T-helper 2 cell treated with Interferon-gamma antibody and Interleukin-4, amounts not matched to agents 100 ng/mL and 5 ng/mL, for 36 hours (primary cell): Measurements from ENCODE around the gene ATXN7L1. TPM values are rescaled to one million over a fixed set of nuclear protein-coding genes. Genes with fewer than 3 reads are reported as not detected.

ENCODE experiments used
- intact Hi-C: fragments of 100-400 bp; cut with micrococcal nuclease; formaldehyde crosslinking; loops from one replicate; pipeline ENCODE4 v1.15.1; 2023
- total RNA-seq: library from RNA; stranded (reverse); gene quantifications from 2 replicates; pipeline ENCODE4 v1.2.3, GENCODE V29; 2022

The ATXN7L1 gene
- total RNA-seq, 1 donor from 2014 or later, result 21.6 TPM

- intact Hi-C loops, result loop anchor here (5.0 to 10.0 kb wide), 2 partner anchors 223 to 501 kb away; partner anchors contain the start of gene ATXN7L1
Measured at GRCh38 chr7:105654095-105654686, 222.2 kb downstream of the ATXN7L1 start.

GRCh38 chr7:105653441-105654005, 222.9 kb downstream of the ATXN7L1 start:
- intact Hi-C loops, result loop anchor here (5.0 to 10.0 kb wide), 2 partner anchors 224 to 501 kb away; partner anchors contain the start of gene ATXN7L1

- intact Hi-C loops, result loop anchor here (1.0 to 10.0 kb wide), 4 partner anchors 225 to 502 kb away; partner anchors contain the start of gene ATXN7L1
Measured at GRCh38 chr7:105652359-105652993, 223.9 kb downstream of the ATXN7L1 start.

GRCh38 chr7:105651798-105652197, 224.6 kb downstream of the ATXN7L1 start:
- intact Hi-C loops, result loop anchor here (1.0 to 10.0 kb wide), 4 partner anchors 226 to 503 kb away; partner anchors contain the start of gene ATXN7L1

GRCh38 chr7:105650382-105650970, 225.9 kb downstream of the ATXN7L1 start:
- intact Hi-C loops, result loop anchor here (5.0 to 10.0 kb wide), 2 partner anchors 227 to 504 kb away; partner anchors contain the start of gene ATXN7L1

GRCh38 chr7:105649727-105650381, 226.5 kb downstream of the ATXN7L1 start:
- intact Hi-C loops, result loop anchor here (5.0 to 10.0 kb wide), 2 partner anchors 227 to 505 kb away; partner anchors contain the start of gene ATXN7L1

- intact Hi-C loops, result no loop called here
Measured at GRCh38 chr7:105648561-105649401, 227.6 kb downstream of the ATXN7L1 start.

GRCh38 chr7:105647591-105647990, 228.8 kb downstream of the ATXN7L1 start:
- intact Hi-C loops, result no loop called here

- intact Hi-C loops, result no loop called here
Measured at GRCh38 chr7:105644937-105645336, 231.5 kb downstream of the ATXN7L1 start.

GRCh38 chr7:105643851-105644250, 232.5 kb downstream of the ATXN7L1 start:
- intact Hi-C loops, result no loop called here

- intact Hi-C loops, result no loop called here
Measured at GRCh38 chr7:105643384-105643783, 233.0 kb downstream of the ATXN7L1 start.

- intact Hi-C loops, result no loop called here
Measured at GRCh38 chr7:105642264-105642663, 234.1 kb downstream of the ATXN7L1 start.

GRCh38 chr7:105640956-105641810, 235.2 kb downstream of the ATXN7L1 start:
- intact Hi-C loops, result no loop called here

GRCh38 chr7:105639667-105640493, 236.5 kb downstream of the ATXN7L1 start:
- intact Hi-C loops, result no loop called here

- intact Hi-C loops, result no loop called here
Measured at GRCh38 chr7:105638902-105639495, 237.4 kb downstream of the ATXN7L1 start.

GRCh38 chr7:105638334-105638733, 238.1 kb downstream of the ATXN7L1 start:
- intact Hi-C loops, result no loop called here

GRCh38 chr7:105637755-105638154, 238.6 kb downstream of the ATXN7L1 start:
- intact Hi-C loops, result no loop called here

GRCh38 chr7:105636982-105637381, 239.4 kb downstream of the ATXN7L1 start:
- intact Hi-C loops, result no loop called here
